Esophagus squamous epithelium (tissue), 4 donors: Measurements from ENCODE around the gene PRR5L.

ENCODE experiments used
- POLR2A ChIP-seq, 4 donors: fragments of 450-650 bp; IDR thresholded peaks; one replicate each; pipeline ENCODE4 v1.6.1; 2017; ENCODE audit warnings: antibody characterized with exemption in 4 of 4, mild to moderate bottlenecking in 4 of 4, moderate library complexity in 3 of 4
- TF ChIP-seq, protein P1 (sequence below), 6 experiments: fragments of 450-650 bp in 4 of 6; fragments of 200-600 bp in 2 of 6; sonication (generic) in 2 of 6; IDR thresholded peaks; one replicate each; pipeline ENCODE4 v1.5.1; 2016 to 2019; ENCODE audit warnings: antibody characterized with exemption in 6 of 6, mild to moderate bottlenecking in 4 of 6, moderate library complexity in 4 of 6

DNA sequence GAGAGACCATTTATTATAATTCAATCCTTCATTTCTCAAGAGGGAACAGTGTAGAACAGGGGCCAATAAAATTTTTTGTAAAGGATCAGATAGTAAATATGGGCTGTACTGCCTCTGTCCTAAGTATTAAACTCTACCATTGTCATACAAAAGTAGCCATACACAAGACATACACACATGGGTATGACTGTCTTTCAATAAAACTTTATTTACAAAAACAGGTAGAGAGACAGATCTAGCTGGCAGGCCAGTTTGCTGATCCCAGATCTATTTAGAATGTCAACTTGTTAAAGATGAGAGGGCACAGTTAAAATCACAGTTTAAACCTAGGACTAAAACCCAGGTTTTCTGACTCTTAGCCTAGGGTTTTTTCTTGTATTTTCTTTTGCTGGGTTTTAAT, 197.2 kb downstream of the PRR5L start:
- TF ChIP-seq, protein P1, sequence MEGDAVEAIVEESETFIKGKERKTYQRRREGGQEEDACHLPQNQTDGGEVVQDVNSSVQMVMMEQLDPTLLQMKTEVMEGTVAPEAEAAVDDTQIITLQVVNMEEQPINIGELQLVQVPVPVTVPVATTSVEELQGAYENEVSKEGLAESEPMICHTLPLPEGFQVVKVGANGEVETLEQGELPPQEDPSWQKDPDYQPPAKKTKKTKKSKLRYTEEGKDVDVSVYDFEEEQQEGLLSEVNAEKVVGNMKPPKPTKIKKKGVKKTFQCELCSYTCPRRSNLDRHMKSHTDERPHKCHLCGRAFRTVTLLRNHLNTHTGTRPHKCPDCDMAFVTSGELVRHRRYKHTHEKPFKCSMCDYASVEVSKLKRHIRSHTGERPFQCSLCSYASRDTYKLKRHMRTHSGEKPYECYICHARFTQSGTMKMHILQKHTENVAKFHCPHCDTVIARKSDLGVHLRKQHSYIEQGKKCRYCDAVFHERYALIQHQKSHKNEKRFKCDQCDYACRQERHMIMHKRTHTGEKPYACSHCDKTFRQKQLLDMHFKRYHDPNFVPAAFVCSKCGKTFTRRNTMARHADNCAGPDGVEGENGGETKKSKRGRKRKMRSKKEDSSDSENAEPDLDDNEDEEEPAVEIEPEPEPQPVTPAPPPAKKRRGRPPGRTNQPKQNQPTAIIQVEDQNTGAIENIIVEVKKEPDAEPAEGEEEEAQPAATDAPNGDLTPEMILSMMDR (IDR thresholded peaks at IDR 0.05): no peak
- TF ChIP-seq POLR2A (IDR thresholded peaks at IDR 0.05): no peak
